ENCODE data around the gene TNPO1.
"Not testable (repeated sequence)": the region's sequence is repeated elsewhere in the genome, so short reads cannot be mapped to it uniquely, and the experiment has no call there.

The TNPO1 gene

DNA sequence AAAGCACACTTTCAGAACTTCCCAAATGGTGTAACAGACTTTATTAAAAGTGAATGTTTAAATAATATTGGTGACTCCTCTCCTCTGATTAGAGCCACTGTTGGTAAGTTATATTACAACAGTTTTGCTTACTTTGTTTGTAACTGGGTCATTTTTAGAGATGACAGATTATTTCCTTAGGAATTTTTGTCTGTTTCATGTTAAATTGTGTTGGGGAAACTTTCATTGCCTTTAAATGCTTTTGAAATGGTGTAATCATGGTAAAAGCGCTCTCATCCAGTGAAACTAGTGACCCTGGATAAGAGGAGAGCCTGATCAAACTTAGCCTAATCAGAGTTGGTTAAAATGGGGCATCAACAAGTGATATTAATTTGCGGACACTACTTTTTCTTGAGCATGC, 39.4 kb downstream of the TNPO1 start:
- no peak for DNase-seq

GRCh38 chr5:72857396-72857795, 40.9 kb downstream of the TNPO1 start:
- no peak for DNase-seq

DNA sequence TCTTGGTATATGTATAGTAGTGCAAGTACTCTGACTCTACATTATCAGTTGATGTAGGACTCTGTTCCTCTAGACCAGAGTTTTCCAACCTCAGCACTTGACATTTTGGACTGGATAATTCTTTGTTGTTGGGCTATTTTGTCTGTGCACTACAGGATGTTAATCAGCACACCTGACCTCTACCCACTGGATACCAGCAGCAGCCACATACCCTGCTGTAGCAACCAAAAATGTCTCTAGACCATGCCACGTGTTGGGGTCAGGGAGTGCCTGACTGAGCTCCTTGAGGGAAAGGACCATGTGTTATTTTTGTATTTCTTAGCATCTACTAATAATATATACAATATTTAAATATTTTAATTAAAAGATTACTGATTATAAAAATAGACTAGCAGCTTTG, 42.7 kb downstream of the TNPO1 start:
- DNase-seq = no peak

DNA sequence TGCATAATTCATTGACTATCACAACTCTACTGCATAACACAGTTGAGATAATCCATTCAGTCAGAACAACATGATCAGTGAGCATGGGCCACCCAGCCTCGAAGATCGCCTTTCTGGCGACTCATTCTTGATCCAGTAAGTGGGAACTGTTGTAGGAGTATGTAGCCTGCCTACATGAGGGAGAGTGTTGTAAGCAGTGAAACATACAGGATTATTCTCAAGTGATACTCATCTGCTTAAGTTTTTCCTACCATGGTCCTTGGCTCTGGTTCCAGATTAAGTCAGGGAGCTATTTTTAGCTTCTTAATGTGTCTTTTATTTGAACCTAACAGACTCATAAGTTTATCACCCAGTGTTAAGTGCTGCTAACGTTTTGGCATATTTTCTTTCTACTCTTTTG, 44.0 kb downstream of the TNPO1 start:
- no peak for DNase-seq

GRCh38 chr5:72871366-72872024, 55.0 kb downstream of the TNPO1 start:
- DNase-seq = no peak

DNA sequence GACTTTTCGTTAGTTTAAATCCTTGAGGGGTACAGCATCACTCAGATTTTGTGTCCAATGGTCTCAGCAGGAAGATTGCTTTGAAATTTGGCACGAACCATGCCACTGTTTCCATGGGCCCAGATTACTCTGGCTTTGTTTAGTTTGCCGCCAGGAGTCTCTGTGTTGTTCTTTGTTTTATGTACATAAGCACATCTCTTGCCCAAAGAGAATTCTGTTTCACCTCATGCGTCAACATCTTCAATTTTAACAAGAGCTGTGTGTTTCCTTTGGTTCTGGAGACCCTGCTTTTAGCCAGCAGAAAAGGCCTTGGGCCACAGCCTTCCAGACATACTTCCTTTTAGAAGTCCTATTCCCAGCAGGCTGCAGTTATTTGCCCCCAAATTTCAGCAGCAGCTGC, 62.4 kb downstream of the TNPO1 start:
- DNase-seq = no peak

GRCh38 chr5:72882989-72883388, 66.5 kb downstream of the TNPO1 start:
- DNase-seq = no peak

DNA sequence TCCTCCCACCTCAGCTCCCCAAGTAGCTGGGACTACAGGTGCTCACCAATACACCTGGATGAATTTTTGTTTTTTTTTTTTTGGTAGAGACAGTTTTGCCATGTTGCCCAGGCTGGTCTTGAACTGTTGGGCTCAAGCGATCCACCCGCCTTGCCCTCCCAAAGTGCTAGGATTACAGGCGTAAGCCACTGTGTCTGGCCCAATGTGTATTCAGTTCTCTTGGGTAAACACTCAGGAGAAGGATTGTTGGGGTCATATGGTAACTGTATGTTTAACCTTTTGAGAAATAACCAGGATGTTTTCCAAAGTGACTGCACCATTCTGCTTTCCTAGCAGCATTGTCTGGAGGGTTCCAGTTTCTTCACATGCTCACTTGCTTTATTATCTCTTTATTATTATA, 67.4 kb downstream of the TNPO1 start:
- DNase-seq = no peak

DNA sequence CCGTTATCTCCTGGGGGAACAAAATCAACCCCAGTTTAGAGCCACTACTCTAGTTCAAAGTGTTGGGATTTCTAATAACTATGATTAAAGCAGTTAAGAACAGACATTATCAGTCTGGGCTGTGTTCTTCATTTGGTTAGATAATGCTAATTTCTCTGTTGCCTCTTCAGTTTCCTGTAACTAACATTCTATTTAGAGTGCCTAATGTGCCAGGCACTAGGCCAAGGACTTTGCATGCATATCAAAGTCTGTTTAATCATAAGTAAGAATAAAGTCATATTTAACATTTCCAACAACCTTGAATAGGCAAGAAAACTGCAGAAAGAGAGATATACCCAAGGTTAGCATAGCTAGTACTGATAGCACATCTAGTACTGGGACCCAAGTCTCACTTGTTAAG, 68.4 kb downstream of the TNPO1 start:
- no peak for DNase-seq

DNA sequence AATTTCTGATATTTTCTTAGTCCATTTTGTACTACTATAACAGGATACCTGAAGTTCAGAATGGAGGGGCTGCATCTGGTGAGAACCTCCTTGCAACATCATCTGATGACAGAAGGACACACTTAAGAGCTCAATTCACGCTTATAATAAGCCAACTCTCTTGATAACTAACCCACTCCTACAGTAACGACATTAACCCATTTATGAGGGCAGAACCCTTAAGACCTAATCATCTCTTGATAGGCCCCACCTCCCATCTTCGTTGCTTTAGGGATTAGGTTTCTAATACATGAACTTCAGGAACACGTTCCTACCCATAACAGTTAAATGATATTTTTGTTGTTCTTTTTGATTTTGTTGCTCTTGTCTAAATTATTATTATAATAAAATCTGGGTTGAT, 69.4 kb downstream of the TNPO1 start:
- no peak for DNase-seq

- DNase-seq = no peak
These were observed 72.1 kb downstream of the TNPO1 start for GRCh38 chr5:72888595-72888994.

- DNase-seq = no peak
These were observed 72.9 kb downstream of the TNPO1 start for GRCh38 chr5:72889324-72889723.

DNA sequence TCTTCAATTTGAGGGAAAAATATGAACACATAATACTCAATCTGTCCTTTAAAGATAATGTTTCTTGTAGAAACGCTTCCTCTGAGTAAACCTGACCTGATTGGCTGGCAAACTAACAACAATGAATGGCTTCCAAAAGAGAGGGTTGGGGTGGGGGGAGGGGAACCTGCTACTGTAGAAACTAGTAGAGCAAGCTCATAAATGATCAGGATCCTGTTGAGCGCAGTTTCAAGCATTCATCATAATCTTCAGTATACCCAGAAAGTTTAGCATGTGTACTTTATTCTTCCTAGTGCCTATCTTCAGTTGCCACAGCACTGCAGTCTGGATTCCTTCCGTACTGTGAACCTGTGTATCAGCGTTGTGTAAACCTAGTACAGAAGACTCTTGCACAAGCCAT, 76.4 kb downstream of the TNPO1 start:
- DNase-seq = no peak

DNA sequence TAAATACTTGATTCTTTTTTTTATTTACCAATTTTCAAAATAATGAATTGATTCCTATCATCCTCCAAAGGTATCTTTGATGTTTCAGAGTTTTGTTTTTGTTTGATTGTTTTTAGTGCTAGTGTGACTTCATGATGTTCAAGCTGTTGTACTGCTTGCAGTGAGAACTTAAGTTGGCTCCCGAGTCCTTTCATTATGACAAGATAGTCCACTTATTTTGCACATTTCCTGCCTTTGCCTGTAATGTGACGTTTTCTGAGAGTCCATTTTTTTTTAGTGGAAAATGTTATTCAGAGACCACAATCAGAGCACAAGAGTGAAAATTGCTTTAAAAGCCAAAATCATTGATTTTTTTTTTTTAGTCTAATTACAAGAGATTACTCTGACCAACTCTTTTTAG, 79.3 kb downstream of the TNPO1 start:
- no peak for DNase-seq

GRCh38 chr5:72906806-72907205, 90.3 kb downstream of the TNPO1 start:
- DNase-seq = no peak

- no peak for DNase-seq
These were observed 92.2 kb downstream of the TNPO1 start for GRCh38 chr5:72908664-72909063.

GRCh38 chr5:72917371-72917776, 100.9 kb downstream of the TNPO1 start:
- DNase-seq = no peak

DNA sequence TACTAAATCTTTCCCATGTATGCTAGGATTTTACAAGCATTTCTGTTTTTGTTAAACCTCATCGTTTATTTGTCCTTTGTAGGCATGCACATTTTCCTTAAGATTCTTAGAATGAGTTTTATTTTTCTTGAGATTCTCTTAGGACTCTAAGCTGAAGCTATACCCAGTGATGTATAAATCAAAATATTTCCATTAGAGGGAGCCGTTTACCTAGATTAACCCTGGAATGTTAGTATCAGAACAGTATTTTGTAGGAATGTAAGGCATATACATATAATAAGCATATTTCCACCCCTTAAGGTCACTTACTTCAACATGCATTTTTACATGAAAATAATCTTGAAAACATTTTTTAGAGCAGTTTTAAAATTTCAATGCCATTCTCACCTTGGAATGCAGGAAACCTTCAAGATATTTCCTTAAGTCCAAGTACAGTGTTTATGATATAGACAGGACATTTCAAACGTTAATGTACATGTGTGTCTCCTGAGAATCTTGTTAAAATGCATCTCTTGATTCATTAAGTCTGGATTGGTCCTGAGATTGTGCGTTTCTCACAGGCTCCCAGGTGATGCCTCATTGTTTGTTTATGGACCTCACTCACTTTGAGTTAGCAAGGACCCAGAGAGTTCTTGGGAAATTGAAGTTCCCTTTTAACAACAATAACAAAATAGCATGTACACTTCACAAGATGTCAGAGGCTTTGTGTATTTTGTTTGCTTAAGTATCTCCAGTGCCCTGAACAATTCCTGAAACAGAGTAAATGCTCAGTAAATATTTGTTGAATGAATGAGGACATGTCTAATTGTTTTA, 104.4 kb downstream of the TNPO1 start:
- no peak for DNase-seq

GRCh38 chr5:72921886-72922285, 105.4 kb downstream of the TNPO1 start:
- DNase-seq = no peak

DNA sequence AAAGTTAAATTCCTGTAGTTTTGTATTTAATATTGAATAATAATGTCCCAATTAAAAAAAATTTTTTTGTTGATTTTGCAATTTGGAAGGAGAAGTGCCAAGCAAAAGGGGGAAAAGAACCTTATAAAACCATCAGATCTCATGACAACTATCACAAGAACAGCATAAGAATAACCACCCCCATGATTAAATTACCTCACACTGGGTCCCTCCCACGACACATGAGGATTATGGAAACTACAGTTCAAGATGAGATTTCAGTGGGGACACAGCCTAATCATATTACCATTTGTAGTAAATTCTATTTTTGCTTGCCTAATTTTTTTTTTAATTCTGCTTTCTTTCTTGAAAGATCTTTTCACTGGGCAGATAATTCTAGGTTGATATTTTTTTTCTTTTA, 106.0 kb downstream of the TNPO1 start:
- no peak for DNase-seq

DNA sequence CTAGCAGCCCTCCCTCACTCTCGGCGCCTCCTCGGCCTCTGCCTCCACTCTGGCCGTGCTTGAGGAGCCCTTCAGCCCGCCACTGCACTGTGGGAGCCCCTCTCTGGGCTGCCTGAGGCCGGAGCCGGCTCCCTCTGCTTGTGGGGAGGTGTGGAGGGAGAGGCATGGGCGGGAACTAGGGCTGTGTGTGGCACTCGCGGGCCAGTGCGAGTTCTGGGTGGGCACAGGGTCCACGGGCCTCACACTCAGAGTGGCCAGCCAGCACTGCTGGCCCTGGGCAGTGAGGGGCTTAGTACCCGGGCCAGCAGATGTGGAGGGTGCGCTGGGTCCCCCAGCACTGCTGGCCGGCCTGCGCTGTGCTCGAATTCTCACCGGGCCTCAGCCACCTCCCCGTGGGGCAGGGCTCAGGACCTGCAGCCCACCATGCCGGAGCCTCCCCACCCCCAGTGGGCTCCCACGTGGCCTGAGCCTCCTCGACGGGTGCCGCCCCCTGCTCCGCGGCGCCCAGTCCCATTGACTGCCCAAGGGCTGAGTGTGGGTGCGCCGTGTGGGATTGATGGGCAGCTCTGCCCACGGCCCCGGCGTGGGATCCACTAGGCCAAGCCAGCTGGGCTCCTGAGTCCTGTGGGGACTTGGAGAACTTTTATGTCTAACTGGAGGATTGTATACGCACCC, 109.0 kb downstream of the TNPO1 start:
- no peak for DNase-seq

DNA sequence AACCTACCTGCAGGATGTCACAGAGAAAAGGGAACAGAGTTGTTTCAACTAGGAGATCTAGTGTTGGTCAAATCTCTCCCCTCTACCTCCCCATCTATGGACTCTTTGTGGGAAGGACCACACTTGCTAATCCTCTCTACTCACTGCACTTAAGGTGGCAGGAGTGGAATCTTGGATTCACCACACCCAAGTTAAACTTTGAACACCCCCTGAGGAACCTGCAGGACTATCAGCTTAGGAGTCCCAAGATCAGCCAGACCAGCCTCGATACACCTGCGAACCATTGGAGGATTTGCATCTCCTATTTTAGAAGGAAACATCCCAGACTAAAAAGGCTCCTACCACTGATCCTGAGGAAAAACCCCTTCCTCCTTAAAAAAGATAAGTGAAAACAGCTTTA, 116.2 kb downstream of the TNPO1 start:
- DNase-seq = not testable (repeated sequence)

DNA sequence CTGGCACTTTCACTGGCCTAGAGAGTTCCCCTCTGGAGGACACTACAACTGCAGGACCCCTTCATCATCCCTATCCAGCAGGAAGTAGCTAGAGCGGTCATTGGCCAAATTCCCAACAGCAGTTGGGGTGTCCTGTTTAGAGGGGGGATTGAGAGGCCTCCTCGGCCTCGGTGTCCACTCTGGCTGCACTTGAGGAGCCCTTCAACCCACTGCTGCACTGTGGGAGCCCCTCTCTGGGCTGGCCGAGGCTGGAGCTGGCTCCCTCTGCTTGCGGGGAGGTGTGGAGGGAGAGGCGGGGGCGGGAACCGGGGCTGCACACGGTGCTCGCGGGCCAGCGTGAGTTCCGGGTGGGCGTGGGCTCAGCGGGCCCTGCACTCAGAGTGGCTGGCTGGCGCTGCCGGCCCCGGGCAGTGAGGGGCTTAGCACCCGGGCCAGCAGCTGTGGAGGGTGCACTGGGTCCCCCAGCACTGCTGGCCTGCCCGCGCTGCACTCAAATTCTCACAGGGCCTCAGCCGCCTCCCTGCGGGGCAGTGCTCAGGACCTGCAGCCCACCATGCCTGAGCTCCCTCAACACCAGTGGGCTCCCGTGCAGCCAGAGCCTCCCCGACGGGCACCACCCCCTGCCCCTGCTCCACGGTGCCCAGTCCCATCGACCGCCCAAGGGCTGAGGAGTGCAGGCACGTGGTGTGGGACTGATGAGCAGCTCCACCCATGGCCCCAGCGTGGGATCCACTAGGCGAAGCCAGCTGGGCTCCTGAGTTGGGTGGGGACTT, 118.7 kb downstream of the TNPO1 start:
- not testable (repeated sequence) for DNase-seq
